Testis (tissue), 3 donors: Measurements from ENCODE around the gene PCBP3. TPM values are rescaled to one million over a fixed set of nuclear protein-coding genes. Genes with fewer than 3 reads are reported as not detected.

Experiments used
- DNase-seq: peaks from one replicate; pipeline ENCODE4 v3.0.0-alpha.2; 2019
- H3K27ac ChIP-seq, 2 donors: fragments of 200-600 bp; sonication (generic); one replicate each; pipeline ENCODE4 v1.5.1; 2019
- H3K27me3 ChIP-seq: fragments of 200-600 bp; sonication (generic); one replicate; pipeline ENCODE4 v1.5.1; 2019
- H3K36me3 ChIP-seq: fragments of 200-600 bp; sonication (generic); one replicate; pipeline ENCODE4 v1.5.1; 2017; ENCODE audit warnings: low read depth; ENCODE audit errors: missing control alignments
- H3K4me1 ChIP-seq: fragments of 200-600 bp; sonication (generic); one replicate; pipeline ENCODE4 v1.5.1; 2019
- H3K4me3 ChIP-seq, 2 donors: fragments of 200-600 bp; sonication (generic); one replicate each; pipeline ENCODE4 v1.5.1; 2017 to 2019
- H3K9me3 ChIP-seq: fragments of 200-600 bp; sonication (generic); one replicate; pipeline ENCODE4 v1.5.1; 2017
- POLR2A ChIP-seq: fragments of 450-650 bp; IDR thresholded peaks from one replicate; pipeline ENCODE4 v1.6.1; 2017; ENCODE audit warnings: antibody characterized with exemption, mild to moderate bottlenecking, moderate library complexity
- WGBS, 2 donors: methylation state at CpG; one replicate each; pipeline ENCODE4 v1.1.5; 2018; 5-methylcytosine and 5-hydroxymethylcytosine counted together
- intact Hi-C: fragments of 100-400 bp; cut with DNase I; formaldehyde crosslinking; loops from one replicate; pipeline ENCODE4 v1.15.1; 2023; ENCODE audit warnings: low total_unique reads
- polyA plus RNA-seq: library from polyadenylated mRNA; stranded (reverse); fragments of 350-450 nt; fragmentation: Illumina TruSeq; extraction: RNeasy Lipid Tissue Mini Kit (QIAGEN cat#74804); gene quantifications from one replicate; pipeline ENCODE4 v1.2.3, GENCODE V29; 2014; ENCODE audit warnings: low read depth, low replicate concordance; ENCODE audit not compliant: insufficient read depth
- total RNA-seq, 2 donors: library from RNA; depleted of rRNA; stranded (reverse); fragments of >200 nt; gene quantifications; one replicate each; pipeline ENCODE4 v1.2.3, GENCODE V29; 2016
- TF ChIP-seq, protein P1 (sequence below), 3 experiments: fragments of 450-650 bp in 2 of 3; fragments of 200-600 bp in 1 of 3; sonication (generic) in 1 of 3; IDR thresholded peaks; one replicate each; pipeline ENCODE4 v1.5.1; 2016 to 2019; ENCODE audit warnings: antibody characterized with exemption in 3 of 3, mild to moderate bottlenecking in 2 of 3, moderate library complexity in 1 of 3

The PCBP3 gene
- total and polyA plus RNA-seq, 3 donors from 2014 or later = 35.7 to 58.3 (median 38.0) TPM

DNA sequence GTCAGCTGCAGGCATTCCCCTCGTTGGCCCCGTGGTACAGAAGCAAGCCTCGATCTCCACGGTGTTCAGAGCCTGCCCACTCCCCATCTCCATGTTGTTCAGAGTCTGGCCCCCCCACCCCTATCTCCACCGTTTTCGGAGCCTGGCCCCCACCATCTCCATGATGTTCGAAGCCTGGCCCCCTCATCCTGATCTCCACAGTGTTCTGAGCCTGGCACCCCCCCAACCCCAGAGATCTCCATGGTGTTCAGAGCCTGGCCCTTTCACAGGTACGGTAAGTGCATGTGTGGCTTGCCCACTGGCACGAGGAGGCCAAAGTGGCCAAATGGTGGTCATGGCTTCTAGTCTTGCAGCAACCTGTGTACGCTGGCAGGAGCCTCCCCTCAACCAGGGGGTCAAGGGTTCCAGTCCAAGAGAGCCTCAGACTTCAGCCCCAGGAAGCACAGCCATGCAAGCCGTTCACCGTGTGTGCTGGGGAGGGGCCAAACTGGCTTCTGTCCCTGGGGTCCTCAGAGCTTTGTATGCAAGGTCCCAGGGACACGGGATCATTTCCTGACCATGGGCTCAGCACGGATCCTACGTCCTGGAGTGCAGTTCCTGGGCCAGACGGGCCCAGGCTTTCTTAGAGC lies 13.3 kb upstream of the PCBP3 start:
- TF ChIP-seq POLR2A = no peak
- TF ChIP-seq, protein P1, sequence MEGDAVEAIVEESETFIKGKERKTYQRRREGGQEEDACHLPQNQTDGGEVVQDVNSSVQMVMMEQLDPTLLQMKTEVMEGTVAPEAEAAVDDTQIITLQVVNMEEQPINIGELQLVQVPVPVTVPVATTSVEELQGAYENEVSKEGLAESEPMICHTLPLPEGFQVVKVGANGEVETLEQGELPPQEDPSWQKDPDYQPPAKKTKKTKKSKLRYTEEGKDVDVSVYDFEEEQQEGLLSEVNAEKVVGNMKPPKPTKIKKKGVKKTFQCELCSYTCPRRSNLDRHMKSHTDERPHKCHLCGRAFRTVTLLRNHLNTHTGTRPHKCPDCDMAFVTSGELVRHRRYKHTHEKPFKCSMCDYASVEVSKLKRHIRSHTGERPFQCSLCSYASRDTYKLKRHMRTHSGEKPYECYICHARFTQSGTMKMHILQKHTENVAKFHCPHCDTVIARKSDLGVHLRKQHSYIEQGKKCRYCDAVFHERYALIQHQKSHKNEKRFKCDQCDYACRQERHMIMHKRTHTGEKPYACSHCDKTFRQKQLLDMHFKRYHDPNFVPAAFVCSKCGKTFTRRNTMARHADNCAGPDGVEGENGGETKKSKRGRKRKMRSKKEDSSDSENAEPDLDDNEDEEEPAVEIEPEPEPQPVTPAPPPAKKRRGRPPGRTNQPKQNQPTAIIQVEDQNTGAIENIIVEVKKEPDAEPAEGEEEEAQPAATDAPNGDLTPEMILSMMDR (IDR thresholded peaks at IDR 0.05) = no peak
- no peak overlapping the region for H3K27ac ChIP-seq
- H3K27me3 ChIP-seq = no peaks in the 10 kb centered on the region
- no peaks in the 10 kb centered on the region for H3K36me3 ChIP-seq
- intact Hi-C loops = no loop called here
- no peaks in the 10 kb centered on the region for H3K9me3 ChIP-seq
- H3K4me3 ChIP-seq = no peak overlapping the region
- DNase-seq = no peak
- H3K4me1 ChIP-seq = no peaks in the 10 kb centered on the region
- WGBS, 2 donors = 87 to 93% methylated on average over 11 to 16 of the region's 16 CpGs

DNA sequence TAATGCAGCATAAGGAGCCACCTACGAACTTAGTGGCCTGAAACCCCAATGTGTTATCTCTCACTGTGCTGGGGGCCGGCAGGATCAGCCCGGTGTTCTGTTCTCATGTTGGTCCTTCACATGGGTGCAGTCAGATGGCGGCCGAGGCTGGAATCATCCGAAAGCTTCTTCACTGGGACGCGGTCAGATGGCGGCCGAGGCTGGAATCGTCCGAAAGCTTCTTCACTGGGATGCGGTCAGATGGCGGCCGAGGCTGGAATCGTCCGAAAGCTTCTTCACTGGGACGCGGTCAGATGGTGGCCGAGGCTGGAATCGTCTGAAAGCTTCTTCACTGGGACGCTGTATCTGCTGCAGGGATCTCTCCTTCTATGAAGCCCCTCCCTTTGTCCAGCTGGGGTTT lies 12.6 kb upstream of the PCBP3 start:
- H3K9me3 ChIP-seq = no peaks in the 10 kb centered on the region
- no peak for TF ChIP-seq POLR2A
- TF ChIP-seq, protein P1 (IDR thresholded peaks at IDR 0.05) = no peak
- no peak overlapping the region for H3K27ac ChIP-seq
- H3K36me3 ChIP-seq = no peaks in the 10 kb centered on the region
- H3K4me3 ChIP-seq = no peak overlapping the region
- 87 to 89% methylated on average over 22 of the region's 22 CpGs for WGBS, 2 donors
- intact Hi-C loops = no loop called here
- DNase-seq = no peak
- H3K27me3 ChIP-seq = no peaks in the 10 kb centered on the region
- H3K4me1 ChIP-seq = no peaks in the 10 kb centered on the region

DNA sequence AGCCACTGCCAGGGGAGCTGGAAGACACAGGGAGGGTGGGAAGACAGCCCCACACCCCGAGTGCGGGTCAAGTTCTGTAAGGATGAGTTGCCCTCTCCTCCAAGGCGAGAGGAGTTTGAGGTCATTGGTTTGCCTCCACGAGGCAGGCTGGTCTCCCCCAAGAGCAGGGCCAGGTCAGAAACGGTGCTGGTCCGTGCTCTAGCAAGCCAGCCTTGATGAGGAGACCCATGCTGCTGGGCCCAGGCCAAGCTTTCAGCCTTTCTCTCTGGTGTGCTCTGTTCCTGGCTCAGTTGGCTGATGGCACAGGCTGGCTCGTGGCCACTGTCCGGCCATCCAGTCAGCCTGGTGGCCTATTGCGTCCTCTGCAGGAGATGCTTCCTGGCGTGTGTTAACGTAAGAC lies 12.0 kb upstream of the PCBP3 start:
- Histone ChIP-seq H3K27me3 (no peaks in the 10 kb centered on the region), H3K36me3 (no peaks in the 10 kb centered on the region), H3K27ac (no peak overlapping the region), H3K9me3 (no peaks in the 10 kb centered on the region), H3K4me3 (no peak overlapping the region), H3K4me1 (no peaks in the 10 kb centered on the region)
- DNase-seq = no peak
- no peak for TF ChIP-seq POLR2A
- TF ChIP-seq, protein P1 (IDR thresholded peaks at IDR 0.05) = no peak
- intact Hi-C loops = no loop called here
- WGBS, 2 donors = 87 to 100% methylated on average over 3 to 11 of the region's 11 CpGs

DNA sequence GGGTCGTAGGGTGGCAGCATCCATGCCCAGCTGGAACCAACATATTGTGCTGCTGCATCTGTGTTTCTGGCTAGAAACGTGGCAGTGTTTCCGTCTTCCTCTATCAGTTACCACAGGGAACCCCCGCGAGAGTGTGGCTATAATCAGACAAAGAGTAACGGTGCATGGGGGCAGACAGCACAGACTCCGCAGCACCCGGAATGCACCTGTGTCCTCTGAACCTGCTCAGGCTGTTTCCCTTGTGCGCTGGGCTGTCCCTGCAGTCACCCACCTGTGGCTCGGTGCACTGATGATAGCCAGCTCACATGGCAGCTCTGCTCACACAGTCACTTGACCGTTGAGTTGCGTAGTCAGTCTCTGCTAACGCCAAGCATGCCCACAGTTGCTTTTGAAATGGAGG lies 11.4 kb upstream of the PCBP3 start:
- 92% methylated on average over 11 to 13 of the region's 13 CpGs for WGBS, 2 donors
- Histone ChIP-seq H3K27ac (no peak overlapping the region), H3K9me3 (no peaks in the 10 kb centered on the region), H3K4me3 (no peak overlapping the region), H3K36me3 (no peaks in the 10 kb centered on the region), H3K4me1 (no peaks in the 10 kb centered on the region), H3K27me3 (no peaks in the 10 kb centered on the region)
- no peak for DNase-seq
- TF ChIP-seq, protein P1 (IDR thresholded peaks at IDR 0.05) = no peak
- TF ChIP-seq POLR2A = no peak
- intact Hi-C loops = no loop called here

DNA sequence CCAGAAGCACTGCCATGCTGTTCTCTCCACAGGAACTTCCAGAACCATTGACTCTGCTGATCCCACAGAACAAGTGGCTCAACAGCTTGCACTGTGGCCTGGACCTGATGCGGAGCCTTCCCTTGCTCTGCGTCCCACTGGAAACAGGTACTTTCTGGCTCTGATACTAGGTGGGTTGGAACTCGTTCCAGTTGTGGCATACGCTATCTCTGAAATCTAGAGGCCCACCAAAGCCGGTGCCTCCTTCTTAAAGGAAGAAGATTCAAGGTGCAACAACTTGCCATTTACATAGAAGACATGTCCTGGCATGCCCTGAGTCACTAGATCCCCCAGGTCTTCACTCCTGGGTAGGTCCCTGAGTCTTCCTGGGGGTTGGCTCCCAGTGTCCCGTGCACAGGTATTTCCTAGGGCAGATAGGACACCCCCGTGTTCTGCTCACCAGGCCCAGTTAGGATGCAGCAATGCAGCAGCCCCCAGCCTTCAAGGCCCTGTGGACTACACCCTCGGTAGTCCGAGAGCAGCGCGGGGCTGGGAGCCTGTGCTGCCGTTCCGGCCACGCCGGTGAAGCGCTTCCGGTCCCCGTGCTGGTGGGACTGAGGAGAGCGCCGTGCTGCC lies 10.8 kb upstream of the PCBP3 start:
- Histone ChIP-seq H3K27me3 (no peaks in the 10 kb centered on the region), H3K9me3 (no peaks in the 10 kb centered on the region), H3K36me3 (no peaks in the 10 kb centered on the region), H3K4me3 (no peak overlapping the region), H3K4me1 (no peaks in the 10 kb centered on the region), H3K27ac (no peak overlapping the region)
- DNase-seq = no peak
- WGBS, 2 donors = 76 to 93% methylated on average over 13 to 20 of the region's 20 CpGs
- intact Hi-C loops = no loop called here
- TF ChIP-seq, protein P1 (IDR thresholded peaks at IDR 0.05) = no peak
- TF ChIP-seq POLR2A = no peak
